IPS-NIHi7 (cell line): ENCODE measurements around the gene BEND2.
"Not testable (repeated sequence)": the region's sequence is repeated elsewhere in the genome, so short reads cannot be mapped to it uniquely, and the experiment has no call there.

ENCODE experiments used
- DNase-seq: peaks from one replicate; pipeline ENCODE4 v3.0.0; 2012; ENCODE audit warnings: mixed read lengths; ENCODE audit errors: extremely low spot score

Gene BEND2

GRCh38 chrX:18220786-18221185 lies at the start of gene BEND2:
Gene BEND2 (minus strand): TSS chrX:18220886. CDS start chrX:18220750, 136 bp downstream.
- DNase-seq = no peak

GRCh38 chrX:18255059-18255458 lies 34.4 kb upstream of the BEND2 start:
- no peak for DNase-seq

- DNase-seq = no peak
Observed at GRCh38 chrX:18252644-18253359, 32.1 kb upstream of the BEND2 start.

GRCh38 chrX:18229646-18230045 lies 9.0 kb upstream of the BEND2 start:
- DNase-seq = not testable (repeated sequence)

GRCh38 chrX:18228069-18228468 lies 7.4 kb upstream of the BEND2 start:
- no peak for DNase-seq

- no peak for DNase-seq
Observed at GRCh38 chrX:18227458-18227857, 6.8 kb upstream of the BEND2 start.

- no peak for DNase-seq
Observed at GRCh38 chrX:18210470-18210869, 10.2 kb downstream of the BEND2 start.

- DNase-seq = no peak
Observed at GRCh38 chrX:18206657-18207056, 14.0 kb downstream of the BEND2 start.

GRCh38 chrX:18203631-18204030 lies 17.1 kb downstream of the BEND2 start:
- DNase-seq = no peak

- peak; percentile 25 for DNase-seq
Observed at GRCh38 chrX:18194688-18195087, 26.0 kb downstream of the BEND2 start.

GRCh38 chrX:18179446-18179845 lies 41.2 kb downstream of the BEND2 start:
- DNase-seq = no peak

- DNase-seq = no peak
Observed at GRCh38 chrX:18174971-18175370, 45.7 kb downstream of the BEND2 start.

GRCh38 chrX:18174209-18174608 lies 46.5 kb downstream of the BEND2 start:
- no peak for DNase-seq

GRCh38 chrX:18173494-18174180 lies 47.0 kb downstream of the BEND2 start:
- no peak for DNase-seq

- no peak for DNase-seq
Observed at GRCh38 chrX:18172970-18173369, 47.7 kb downstream of the BEND2 start.

GRCh38 chrX:18170910-18171309 lies 49.8 kb downstream of the BEND2 start:
- no peak for DNase-seq

- no peak for DNase-seq
Observed at GRCh38 chrX:18166068-18166467, 54.6 kb downstream of the BEND2 start.

- DNase-seq = no peak
Observed at GRCh38 chrX:18160369-18160768, 60.3 kb downstream of the BEND2 start.

GRCh38 chrX:18158963-18159362 lies 61.7 kb downstream of the BEND2 start:
- no peak for DNase-seq

- DNase-seq = no peak
Observed at GRCh38 chrX:18151649-18152048, 69.0 kb downstream of the BEND2 start.

GRCh38 chrX:18151157-18151556 lies 69.5 kb downstream of the BEND2 start:
- DNase-seq = no peak

GRCh38 chrX:18149454-18149853 lies 71.2 kb downstream of the BEND2 start:
- DNase-seq = no peak

GRCh38 chrX:18146954-18147353 lies 73.7 kb downstream of the BEND2 start:
- DNase-seq = peak; percentile 78
